ENCODE measurements around the gene CELF4.

CELF4 gene

DNA sequence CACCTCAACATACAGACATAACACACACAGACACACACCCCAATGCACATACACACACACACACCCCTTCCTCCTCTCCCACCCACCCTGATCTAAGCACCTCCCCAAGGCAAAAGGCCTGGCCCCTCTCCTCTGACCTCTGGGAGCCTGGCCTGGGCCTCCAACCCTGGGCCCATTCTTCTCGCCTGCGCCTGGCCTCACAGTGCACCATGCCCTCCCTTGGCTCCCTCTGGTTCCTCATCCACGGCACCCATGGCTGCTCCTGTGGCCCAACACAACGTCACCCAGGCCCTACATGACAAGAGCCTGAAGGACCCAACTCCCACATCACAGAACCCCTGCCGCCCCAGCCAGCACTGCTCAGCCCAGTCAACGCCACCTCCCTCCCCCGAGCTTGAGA lies 281.3 kb downstream of the CELF4 start:
- DNase-seq (ENCODE audit: low spot score): no peak

DNA sequence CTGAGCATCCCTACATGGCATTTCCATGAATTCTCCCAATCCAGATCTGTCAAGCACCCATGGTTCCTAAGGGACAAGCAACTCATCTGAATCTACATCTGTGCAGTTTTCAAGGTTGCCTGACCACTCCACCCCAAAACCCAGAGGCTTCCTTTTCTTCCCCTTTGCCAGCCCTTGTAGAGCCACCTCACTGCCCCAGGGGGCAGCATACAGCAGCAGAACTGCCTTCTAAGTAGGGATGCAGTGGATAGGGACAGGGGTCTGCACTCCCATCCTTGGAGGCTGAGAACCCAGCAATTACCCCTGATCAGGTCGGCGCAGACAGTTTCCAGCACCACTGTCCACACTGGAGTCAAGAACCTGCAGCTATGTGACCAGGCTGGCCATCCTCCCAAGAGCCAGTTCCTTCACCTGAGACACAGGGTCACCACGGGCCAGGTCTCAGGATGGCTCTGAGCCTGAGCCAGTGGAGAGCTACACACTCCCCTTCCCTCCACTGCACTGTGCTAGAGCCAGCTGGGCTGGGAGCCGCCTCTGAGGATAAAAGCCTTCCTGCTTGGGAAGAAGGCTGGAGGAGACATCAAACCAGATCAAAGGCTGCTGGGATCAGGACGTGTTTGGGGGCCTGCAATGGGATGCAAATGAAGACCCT lies 283.1 kb downstream of the CELF4 start:
- DNase-seq (ENCODE audit: low spot score): no peak

DNA sequence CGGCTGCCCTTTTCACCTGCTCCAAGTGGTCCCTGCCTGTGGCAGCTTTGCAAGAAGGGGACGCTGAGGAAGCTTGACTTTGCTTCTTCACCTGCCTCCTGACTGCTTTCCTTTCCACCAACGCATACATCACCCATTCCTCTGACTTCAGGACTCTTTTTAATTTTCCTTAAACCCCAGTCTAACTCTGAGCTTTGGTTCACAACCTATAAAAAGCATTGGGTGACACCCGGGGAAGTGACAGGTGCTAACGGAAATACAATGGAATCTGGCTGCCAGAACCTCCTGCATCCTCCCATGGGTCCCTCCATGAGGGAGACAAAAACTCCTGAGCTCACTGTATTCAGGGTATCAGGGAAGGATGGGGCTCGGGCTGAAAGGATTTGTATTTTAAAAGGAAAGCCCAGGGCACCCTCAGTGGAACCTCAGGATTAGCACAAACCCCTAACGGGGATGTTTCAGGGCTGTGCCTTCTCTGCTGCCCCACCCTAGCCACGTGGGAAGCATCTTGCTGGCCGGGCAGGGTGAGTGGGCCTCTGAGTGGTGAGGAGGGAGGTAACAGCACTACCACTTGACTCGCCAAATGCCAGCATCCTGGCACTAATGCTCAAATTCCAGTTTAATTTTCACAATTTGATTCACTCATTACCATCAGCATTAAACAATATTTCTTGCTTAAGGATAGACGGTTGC lies 284.8 kb downstream of the CELF4 start:
- DNase-seq (ENCODE audit: low spot score): no peak

- DNase-seq (ENCODE audit: low spot score): no peak
Measured at GRCh38 chr18:37277804-37278203, 287.8 kb downstream of the CELF4 start.

- DNase-seq (ENCODE audit: low spot score): no peak
Measured at GRCh38 chr18:37276111-37276890, 289.3 kb downstream of the CELF4 start.

GRCh38 chr18:37275237-37275741 lies 290.3 kb downstream of the CELF4 start:
- no peak for DNase-seq (ENCODE audit: low spot score)

DNA sequence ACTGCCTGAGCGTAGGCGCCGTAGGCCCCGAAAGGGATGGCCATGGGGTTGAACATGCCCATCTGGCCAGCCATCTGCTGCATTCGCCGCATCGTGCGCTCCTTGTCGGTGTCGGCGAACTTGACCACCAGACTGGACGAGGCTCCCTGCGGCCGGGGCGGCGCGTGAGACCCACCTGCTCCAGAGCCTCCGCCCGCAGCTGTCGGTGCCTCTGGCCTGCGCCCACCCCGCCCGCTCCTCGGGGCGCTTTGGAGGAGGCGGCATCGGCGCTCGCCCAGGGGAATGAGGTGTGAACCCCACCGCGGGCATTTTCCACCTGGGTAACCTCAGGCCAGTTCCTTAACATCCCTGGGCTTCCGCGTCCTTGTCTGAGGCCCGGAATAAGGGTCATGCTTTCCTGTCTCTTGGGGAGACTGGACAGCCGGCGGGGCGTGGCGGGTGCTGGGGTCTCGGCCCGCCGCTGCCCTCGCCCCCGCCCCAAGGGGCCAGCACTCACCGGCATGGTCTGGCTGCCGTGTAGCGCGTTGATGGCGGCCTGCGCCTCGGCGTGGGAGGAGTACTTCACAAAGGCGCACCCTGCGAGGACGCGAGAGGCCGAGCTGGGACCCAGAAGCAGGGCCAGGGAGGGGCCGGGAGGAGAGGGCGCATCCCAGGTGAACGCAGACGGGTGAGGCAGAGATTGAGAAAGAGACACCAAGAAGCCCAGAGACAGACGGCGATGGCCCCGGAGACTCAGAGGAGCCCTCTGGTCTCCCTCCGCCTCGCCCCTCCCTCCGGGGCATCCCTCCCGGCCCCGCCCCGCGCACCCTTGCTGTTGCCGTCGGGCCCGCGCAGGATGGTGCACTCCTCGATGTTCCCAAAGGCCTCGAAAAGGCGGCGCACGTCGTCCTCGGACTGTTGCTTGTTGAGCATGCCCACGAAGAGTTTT lies 291.0 kb downstream of the CELF4 start:
- no peak for DNase-seq (ENCODE audit: low spot score)

DNA sequence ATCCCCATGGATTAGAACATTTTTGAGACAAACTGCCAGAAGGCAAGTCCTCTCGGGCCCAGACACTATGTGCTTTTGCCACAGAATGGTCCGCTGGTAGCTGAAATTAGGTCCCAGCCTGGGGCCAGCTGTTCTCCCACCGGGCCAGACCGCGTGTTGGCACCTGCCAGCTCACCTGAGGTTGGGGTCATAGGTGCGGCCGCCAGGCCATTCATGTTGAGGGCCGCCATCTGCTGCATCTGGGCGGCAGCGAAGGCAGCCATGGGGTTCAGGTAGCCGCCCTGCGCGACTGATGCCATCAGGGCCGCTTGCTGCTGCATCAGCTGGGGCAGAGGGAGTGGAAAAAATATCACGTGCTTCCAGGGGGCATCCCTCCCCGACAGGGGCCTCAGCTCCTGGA lies 292.8 kb downstream of the CELF4 start:
- no peak for DNase-seq (ENCODE audit: low spot score)

DNA sequence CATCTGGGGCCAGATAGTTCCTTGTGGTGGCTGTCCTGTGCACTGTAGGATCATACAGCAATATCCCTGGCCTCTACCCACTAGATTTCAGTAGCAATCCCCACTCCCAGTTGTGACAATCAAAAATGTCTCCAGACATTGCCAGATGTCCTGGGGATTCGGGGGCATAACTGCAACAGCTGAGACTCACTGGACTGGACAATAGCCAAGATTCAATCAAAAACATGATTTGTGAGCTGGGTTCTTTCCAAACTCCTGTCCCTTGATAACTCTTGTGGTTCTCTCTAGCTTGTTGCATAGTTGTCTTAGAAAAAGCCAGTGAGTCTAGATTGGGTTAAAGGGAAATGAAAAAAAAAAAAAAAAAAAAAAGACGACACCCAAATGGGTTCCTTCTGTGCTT lies 293.4 kb downstream of the CELF4 start:
- no peak for DNase-seq (ENCODE audit: low spot score)

GRCh38 chr18:37270666-37271052 lies 294.9 kb downstream of the CELF4 start:
- DNase-seq (ENCODE audit: low spot score): no peak

GRCh38 chr18:37270038-37270665 lies 295.4 kb downstream of the CELF4 start:
- peak; percentile 6 for DNase-seq (ENCODE audit: low spot score)

DNA sequence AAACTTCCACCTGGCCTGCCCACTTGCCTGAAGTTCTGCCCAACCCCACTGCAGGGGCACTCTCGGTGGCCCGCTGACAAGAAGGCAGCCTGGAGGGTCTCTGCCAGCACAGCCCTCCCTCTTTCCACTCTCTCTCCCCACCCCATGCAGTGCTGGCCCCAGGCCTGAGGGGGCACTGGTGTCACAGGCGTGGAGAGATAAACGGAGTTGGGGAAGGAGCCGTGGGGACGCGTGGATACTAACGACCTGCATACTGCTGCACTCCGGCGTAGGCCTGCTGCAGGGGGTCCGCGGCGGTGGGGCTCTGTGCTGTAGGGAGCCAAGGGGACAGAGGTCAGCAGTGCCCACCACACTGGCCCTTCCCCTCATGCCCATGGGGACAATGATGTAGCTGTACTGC lies 299.3 kb downstream of the CELF4 start:
- no peak for DNase-seq (ENCODE audit: low spot score)

- no peak for DNase-seq (ENCODE audit: low spot score)
Measured at GRCh38 chr18:37265382-37265781, 300.2 kb downstream of the CELF4 start.

DNA sequence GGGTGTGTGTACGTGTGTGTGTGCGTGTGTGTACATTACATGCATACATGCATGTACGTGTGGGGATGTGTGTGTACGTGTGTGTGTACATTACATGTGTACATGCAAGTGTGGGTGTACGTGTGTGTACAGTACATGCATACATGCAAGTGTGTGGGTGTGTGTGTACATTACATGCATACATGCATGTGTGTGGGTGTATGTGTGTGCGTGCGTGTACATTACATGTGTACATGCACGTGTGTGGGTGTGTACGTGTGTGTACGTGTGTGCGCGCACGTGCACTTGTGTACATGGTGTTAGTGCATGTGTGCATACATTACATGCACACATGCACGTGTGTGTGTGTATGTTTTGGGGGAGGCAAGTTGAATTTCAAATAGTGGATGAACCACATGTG lies 300.6 kb downstream of the CELF4 start:
- DNase-seq (ENCODE audit: low spot score): no peak

GRCh38 chr18:37261988-37262387 lies 303.6 kb downstream of the CELF4 start:
- DNase-seq (ENCODE audit: low spot score): no peak

DNA sequence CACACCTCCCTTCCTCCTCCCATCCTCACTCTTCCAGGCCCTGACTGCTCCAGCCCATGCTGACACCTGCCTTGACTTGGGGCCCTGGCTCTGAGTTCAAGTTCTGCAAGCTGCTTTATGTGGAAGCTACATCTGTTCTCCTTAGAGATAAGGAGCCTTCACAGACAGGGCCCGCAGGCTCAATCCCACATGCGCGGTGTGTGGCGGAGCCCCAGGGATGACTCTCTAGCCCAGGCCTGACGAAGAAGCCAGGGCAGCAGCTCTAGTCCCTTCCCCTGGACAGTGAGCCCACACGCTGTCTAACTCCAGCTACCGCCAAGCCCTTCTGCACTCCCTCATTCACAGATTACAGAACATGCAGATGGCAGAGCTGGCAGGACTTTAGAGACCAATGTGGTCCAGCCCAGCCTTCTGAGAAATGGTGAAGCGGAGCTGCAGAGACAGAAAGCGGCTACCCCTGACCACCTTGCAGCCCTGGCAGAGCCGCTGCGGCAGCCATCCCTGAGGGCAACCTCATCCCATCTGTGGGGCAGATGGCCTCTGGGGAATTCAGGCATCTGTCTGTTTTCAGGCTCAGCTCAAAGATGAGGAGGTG lies 304.3 kb downstream of the CELF4 start:
- no peak for DNase-seq (ENCODE audit: low spot score)

DNA sequence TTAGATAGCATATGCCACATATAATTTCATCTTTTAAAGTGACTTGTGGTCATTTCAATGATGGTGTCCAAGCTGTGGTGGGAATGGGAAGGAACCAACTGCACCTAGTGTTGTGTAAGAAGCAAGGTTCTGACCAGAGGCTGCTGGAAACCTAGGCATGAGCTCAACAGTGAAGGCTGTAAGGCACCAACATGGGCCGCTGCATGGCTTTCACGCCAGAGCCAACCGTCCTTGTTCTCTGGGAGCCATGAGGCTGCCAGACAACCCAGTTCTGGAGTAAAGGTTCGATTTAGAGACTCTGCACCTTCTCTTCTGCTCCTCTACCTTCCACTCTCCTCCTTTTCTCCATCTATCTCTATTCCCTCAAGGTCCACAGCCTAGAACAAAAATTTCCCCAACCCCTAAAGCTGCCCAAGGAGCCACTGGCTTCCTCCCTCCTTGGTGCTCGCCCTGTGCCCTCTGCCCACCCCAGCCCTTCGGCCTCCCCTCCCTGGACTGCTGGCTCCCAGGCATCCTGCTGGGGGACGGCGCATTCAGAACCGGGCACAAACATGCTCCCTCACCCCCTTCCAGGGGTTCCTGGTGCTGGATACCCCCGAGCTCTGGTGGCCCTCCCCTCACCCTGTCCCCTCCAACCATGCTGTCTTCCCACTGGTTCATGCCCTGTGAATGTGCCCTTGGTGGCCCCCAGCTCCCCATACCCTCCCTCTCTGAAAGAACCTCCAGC lies 305.1 kb downstream of the CELF4 start:
- DNase-seq (ENCODE audit: low spot score): no peak

- DNase-seq (ENCODE audit: low spot score): no peak
Measured at GRCh38 chr18:37259711-37260110, 305.9 kb downstream of the CELF4 start.

DNA sequence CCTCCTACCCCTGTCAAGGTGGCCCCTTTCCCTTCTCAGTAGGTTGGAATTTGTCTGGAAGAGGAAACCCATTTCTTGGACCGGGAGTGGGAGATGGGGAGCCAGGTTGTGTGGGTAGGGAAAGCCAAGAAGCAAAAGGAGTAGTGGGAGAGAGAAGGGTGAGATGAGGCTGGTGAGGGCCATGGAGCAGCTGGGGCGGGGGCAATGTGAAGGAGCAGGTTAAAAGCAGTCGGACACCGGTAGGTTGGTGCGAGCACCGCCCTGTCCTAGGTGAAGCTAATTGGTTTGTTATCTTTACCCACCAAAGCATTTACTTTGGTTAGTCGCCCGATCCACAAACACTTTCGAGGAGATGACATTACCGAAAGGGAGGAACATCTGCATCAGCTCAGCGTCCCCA lies 306.8 kb downstream of the CELF4 start:
- no peak for DNase-seq (ENCODE audit: low spot score)

DNA sequence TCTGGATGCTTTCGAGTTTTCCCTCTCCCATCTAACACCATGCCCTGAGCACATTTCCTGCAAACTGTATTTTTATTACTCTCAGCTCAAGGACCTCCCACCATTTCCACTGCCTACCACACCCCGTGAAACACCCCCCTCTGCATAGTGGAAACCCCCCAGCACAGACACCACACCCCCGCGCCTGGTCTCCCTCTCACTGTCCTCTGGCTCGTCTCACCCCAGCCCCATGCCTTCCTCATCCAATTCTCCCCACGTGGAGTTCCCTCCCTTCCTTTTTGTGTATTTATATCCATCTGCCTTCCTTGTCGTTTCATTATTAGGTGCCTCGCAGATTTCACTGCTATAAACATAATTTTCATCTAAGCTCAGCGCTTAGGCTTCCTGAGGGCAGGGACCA lies 307.5 kb downstream of the CELF4 start:
- DNase-seq (ENCODE audit: low spot score): no peak

Data from CD4-positive, alpha-beta T cell treated with Interleukin-2 at 100 ng/mL for 4 hours (primary cell).